GM12891 (cell line): ENCODE results near the gene LILRB3.

Source experiments
- SPI1 ChIP-seq: IDR thresholded peaks from 2 replicates; pipeline ENCODE4 v1.6.1; 2011; ENCODE audit warnings: low read depth, low read length, control low read depth
- TAF1 ChIP-seq: IDR thresholded peaks from 2 replicates; pipeline ENCODE4 v1.6.1; 2011; ENCODE audit warnings: low read depth, low read length, control low read depth

DNA sequence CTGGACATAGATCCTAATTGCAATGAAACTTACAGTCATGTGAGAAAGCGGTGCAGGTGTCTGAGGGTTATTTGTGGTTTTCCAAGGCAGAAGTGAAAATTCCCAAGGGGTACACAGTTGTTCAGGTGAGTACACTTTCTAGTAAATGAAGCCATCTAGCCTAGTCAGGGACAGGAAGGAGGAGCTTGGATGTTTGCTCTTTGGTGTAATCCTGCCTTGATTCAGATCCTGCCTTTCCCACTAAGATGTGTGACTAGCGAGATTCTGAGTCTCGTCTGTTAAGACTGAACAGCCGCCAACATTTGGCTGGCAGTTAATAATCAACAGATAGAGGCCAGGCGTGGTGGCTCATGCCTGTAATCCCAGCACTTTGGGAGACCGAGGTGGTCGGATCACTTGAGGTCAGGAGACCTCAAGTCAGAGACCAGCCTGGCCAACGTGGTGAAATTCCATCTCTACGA, 19.6 kb downstream of the LILRB3 start:
- no peak for TF ChIP-seq TAF1
- no peak for TF ChIP-seq SPI1
